PC-3 (cell line): ENCODE data around the gene CACNA1A.

Experiments used
- CTCF ChIP-seq: fragments of 300-600 bp; sonication (generic); conservative IDR thresholded peaks from 2 replicates; pipeline ENCODE4 v1.5.1; 2017; ENCODE audit warnings: antibody characterized with exemption, low read depth, mild to moderate bottlenecking, low read length
- EZH2 ChIP-seq: fragments of 300-600 bp; sonication (generic); IDR thresholded peaks from one replicate; pipeline ENCODE4 v1.6.1; 2017; ENCODE audit warnings: antibody characterized with exemption, mild to moderate bottlenecking, low read length; ENCODE audit not compliant: unreplicated experiment

- no peak for TF ChIP-seq CTCF
- no peak for TF ChIP-seq EZH2
Observed at GRCh38 chr19:13548131-13548530, 41.9 kb upstream of the CACNA1A start.
